Glomerular endothelial cell (primary cell): ENCODE results near the gene SH3RF1. TPM values are rescaled to one million over a fixed set of nuclear protein-coding genes. Genes with fewer than 3 reads are reported as not detected.
A peak's percentile ranks its signal among the peaks of the same experiment; 100 is the strongest.

Experiments used
- DNase-seq: peaks from one replicate; pipeline ENCODE4 v3.0.0-alpha.2; 2011; ENCODE audit warnings: low read depth, low spot score; ENCODE audit errors: extremely low read depth
- total RNA-seq: library from RNA; depleted of rRNA; stranded (reverse); fragments of >200 nt; gene quantifications from 2 replicates; pipeline ENCODE4 v1.2.3, GENCODE V29; 2015

SH3RF1 gene
- total RNA-seq, 1 donor from 2014 or later = 21.2 TPM

DNA sequence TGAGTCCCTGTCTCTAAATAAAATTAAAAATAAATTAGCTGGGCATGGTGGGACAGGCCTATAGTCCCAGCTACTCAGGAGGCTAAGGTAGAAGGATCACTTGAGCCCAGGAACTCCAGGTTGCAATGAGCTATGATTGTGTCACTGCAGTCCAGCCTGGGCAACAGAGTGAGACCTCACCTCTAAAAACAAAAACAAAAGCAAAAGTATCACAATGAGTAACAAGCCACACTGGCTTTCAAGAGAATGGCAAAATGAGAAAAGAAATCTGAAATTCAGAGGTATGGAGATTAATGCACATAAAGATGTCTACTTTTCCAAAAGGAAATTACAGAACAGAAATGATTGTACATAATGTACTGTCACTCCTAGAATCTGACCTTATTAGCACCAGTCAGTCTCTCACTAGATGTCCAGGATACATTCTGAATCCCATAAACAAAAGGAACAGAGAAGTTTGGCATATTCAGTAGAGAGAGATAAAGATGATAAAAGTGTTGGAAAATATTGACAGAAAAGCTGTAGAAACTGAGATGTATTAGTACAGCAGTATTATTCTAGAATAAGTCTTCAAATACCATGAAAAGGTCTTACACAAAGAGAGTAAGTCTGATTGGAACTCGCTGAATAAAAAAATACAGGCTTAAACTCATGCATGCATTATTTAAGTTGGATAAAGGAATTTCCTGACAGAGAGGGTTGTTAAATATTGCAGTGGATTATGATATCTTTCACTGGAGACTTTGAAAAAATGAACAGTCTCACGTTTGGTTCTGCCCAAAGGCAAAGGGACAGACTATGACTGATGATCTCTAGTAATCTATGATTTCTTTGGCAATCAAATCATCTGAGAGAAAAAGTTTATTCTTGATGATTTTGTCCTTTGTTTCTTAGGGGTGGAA is 102.5 kb downstream of the SH3RF1 start:
- no peak for DNase-seq

DNA sequence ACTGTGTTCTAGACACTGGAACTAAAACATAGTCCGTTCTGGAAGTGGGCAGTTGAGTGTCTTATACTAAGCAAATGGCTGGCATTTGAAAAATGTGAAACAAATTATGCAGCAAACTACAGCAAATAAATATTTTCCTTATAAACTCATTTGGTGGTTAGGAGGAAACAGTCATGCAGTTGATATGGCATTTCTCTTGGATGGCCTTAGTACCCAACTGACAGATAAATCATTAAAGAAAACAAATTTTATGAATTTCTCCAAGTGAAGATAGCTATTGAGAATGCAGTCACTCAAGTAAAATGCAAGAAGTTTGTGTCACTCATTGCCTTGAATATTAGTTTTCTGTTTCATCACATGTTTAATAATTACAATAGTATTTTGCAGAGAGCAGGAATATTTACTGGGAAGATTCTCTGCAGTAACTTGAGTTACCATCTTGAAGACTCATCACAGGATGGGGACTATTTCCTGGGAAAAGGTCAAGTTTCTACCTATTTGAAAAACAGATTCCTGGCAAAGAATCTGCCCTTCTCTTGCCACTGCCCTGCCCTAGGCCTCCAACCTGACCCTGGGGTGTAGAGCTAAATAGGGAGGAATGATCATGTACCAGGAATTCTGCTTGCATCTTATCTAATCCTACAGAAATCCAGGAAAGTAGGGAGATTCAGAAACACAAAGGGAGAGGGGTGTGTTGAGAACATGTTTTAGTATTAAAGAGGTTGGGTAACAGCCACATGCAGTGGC is 105.9 kb downstream of the SH3RF1 start:
- no peak for DNase-seq

DNA sequence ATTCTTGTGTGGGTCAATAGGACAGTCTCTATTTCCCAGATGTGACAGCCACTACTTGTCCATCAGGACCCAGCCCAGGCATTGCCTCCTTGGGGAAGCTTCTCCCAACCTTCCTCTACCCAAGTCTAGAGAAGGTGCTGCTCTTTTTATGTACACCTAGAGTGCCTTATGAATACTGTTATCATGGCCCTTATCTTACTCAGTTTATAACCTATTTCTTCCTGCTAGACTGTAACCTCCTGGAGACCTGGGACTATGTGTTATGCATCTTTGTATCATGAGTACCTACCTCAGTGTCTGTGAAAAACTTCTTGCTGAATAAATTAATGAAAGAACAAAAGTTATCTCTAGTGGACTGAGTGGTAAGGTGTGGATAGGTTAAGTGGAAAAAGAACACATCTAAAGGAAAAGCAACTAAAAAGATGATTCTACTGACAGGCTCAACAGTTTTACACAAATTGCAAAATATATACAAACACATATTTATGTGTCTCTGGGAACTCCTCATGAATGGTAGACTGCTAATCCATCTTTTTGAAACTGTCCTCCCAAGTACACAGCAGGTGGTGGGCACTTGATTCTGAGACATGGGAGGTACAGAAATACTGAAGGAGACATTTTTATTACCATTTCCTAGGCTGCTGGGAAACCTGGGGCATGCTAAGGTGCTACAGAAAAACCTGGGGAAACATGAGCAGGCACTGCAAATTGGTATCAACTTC is 106.6 kb downstream of the SH3RF1 start:
- DNase-seq = no peak

DNA sequence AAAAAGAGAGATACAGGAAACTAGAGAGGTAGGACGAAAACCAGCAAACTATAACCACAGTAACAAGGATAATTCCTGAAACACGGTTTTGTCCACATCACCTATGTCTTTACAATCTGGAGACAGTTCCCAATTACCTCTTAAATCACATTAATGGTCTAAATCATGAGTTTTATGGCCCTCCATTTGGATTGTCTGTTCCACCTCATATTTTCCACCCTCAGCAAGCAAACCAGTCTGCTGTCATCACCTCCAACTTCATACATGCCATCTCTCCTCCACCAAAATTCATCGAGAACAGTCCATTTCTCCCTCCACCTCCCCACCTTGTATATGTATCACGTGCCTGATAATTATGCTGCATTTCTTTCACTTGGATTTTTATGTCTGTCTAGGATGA is 107.3 kb downstream of the SH3RF1 start:
- no peak for DNase-seq

DNA sequence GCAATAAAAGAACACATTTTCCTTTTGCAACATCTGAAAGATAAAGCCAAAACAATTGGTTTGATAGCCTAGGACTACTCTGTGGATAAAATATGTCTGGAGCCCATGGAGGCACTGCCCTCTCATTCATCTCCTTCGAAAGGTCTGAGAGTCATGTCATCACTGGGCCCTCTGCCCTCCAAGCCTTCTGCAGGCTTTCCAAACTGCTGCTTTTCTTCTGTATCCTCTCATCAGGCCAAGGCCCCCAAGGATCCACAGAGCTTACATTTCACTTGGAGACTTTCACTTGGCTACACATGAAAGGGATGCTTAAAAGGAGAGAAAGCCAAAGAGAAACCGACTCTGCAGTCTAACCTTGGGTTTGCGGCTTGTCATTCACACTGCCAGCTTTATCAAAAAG is 109.9 kb downstream of the SH3RF1 start:
- no peak for DNase-seq

DNA sequence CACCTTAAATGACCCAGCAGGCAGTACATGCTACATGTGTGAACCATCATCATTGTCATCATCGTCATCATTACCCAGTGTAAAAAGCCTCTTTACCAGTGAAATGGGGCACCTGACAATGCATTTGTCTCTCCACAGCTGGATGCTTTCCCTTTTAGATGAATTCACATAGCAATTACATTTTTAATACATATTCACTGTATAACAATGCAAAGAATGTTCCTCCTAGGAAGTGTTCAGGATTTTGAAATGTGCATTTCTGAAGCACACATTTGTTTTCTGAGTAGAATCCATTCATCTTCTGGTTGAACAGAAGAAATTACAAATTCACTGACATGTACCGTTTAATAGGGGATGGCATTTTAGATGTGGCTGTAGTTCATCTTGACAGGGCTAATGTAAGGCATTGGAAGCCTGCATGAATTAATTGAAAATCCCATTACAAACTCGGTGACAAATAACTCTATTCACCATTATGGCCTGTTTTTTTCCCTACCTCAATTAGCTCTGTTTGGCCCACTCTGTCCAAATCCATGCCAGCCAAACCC is 111.1 kb downstream of the SH3RF1 start:
- no peak for DNase-seq

DNA sequence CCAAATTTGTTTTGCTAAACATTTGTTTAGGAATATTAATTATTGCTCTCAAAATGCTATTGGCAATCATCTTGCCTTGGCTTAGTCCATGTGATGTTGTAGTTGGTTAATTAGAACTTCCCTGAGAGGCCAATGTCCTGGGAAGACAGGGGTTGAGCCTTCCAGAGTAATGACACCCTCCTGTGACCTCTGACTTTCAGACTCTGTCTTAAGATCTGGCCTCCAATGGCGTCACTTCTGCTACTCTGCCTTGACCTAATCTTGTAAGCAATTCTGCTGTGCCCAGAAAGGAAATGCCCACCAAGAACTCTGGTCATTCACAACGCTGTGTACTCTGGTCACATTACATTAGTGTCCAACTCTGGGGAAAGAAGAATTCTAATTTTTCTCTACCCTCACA is 111.9 kb downstream of the SH3RF1 start:
- DNase-seq = no peak

DNA sequence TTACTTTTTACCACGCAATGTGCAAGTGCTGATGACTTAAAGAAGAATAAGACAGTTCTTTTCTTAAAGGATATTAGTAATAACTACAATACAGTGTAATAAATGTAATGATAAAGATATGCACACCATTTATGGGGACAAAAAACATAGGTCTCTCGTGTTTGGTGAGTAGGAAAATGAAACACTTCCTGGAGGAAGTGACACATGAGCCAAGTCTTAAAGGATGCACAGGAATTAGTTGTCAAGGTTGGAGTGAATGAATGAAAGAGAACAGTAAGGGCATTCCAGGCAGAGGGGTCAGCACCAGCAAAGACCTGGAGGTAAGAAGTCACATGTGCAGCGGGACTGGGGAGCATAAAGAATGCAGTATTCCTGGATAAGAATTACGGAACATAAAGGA is 112.7 kb downstream of the SH3RF1 start:
- peak; percentile 68 for DNase-seq

DNA sequence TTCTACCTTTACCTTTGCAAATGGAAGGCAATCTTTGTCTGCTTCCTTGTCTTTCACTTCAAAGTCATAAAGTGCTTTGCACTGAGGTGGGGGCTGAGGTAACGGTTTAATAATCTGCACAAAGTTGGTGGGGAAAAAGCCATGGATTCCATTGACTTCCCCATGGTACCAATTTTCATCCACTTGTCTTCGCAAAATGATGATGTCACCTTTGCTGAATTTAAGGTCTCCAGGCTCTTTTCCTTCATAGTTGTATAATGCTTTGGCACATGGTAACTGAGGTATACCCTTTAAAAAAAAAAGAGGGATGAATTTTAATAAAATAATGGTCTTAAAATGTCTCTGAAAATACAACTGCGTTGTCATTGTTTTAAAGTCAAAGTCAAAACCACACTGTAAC is 114.4 kb downstream of the SH3RF1 start:
- no peak for DNase-seq

DNA sequence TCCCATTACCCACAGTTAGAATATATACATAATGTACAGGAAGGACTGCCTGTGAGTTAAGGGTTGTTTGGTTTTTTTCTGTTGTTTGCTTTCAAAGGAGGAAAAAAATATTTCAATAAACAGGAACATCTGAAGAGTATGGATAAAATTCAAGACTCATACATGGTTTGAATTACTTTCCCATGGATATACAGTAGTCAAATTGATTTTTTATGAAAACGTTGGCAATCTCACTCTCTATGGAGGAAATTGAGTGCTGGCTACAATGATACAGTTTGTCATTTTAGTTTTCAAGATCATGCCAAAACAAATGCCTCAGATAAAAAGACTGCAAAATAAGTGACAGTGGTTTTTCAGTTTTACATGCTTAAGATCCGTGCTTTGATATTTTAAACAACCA is 116.6 kb downstream of the SH3RF1 start:
- no peak for DNase-seq

DNA sequence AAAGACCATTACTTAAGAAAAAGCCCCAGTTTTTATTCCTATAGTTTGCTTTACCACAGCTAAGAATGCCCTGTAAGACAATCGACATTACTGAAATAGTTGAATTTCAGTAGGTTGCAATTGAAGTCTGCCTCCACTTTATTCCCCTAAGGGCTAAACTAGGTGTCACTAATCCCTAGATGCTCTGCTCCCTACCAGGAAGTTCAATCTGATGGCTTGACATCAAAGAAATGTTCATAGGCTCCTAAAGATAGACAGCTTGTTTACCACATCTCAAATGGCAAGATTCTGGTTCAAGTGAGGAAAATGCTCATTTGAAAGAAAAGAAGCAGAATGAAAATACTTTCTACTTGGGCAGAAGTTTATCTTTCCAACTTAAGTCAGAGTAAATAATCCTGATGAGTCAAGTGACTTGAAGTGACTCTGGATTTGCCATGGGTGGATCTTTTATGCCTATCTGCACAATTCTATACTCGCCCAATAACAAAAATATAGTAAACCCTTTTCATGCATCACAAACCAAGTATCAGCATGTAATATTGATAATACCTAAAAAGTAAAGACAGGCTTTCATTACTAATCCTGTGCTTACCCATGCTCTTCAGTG is 117.2 kb downstream of the SH3RF1 start:
- DNase-seq = no peak

DNA sequence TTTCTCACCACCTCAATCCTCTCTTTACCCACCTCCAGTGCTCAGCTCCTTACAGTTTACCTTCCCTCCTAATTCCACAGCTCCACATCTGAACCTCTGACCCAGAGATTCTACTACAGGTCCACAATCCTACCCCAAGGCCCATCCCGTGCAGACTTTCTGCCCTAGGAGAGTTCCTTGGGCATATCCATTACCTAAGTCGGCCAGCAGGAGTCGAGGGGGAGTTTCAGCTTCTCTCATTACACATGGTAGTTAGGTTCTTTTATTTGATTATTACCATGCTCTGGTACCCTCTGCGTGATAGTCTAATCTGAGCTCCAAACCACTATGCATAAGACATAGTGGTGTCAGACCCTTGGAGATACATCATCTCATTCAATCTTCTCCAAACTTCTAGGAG is 117.9 kb downstream of the SH3RF1 start:
- DNase-seq = no peak

DNA sequence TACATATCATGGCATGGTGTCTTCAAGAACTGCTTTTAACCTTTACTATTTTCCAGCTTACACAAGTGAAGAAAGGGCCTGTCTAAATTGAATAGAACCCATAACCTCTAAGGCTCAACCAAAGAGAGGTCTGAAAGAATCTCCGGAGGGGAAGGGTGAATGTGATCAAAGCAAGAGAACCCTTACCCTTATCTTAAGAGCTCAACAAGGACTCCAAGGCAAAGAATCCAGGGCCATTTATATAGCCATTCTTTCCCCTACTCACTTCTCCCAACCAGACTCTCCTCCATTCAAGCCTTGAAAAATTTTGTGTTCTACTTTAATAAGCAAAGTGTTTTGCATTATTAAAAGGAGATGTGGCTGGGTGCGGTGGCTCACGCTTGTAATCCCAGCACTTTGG is 118.7 kb downstream of the SH3RF1 start:
- no peak for DNase-seq

DNA sequence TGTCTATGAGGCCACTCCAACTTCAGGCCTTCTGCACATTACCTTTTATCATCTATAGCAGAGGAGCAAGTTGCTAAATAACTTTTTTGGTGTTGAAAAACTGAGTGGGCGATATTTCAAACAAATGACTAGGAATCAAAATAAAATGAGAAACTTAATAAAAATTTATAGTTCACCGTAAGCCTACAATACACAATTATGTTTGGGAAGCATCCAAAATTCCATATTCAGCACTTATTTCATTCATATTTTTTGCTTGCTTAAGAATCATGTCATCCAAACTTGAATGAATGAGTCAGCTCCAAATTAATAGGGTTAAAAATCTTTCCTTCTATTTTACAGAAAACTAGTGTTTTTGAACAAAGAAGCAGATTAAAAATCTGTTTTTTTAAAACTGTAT is 119.1 kb downstream of the SH3RF1 start:
- DNase-seq = no peak

DNA sequence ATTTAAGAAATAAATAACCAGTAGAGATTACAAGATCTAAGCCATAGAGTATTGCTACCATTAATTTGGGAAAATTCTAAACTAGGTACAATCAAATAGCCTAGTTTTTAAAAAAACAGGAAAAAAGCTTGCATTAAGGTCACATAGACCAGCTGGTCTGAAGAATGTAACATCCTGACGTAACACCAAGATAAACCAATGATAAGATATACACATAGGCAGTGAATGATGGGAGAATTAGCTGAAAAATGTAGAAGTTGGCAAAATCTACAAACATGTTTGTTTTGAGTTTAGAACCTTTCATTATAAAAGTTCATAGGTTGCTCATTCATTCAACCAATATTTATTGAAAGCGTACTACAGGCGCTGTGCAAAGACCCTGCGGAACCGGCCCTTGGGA is 120.0 kb downstream of the SH3RF1 start:
- DNase-seq = no peak

DNA sequence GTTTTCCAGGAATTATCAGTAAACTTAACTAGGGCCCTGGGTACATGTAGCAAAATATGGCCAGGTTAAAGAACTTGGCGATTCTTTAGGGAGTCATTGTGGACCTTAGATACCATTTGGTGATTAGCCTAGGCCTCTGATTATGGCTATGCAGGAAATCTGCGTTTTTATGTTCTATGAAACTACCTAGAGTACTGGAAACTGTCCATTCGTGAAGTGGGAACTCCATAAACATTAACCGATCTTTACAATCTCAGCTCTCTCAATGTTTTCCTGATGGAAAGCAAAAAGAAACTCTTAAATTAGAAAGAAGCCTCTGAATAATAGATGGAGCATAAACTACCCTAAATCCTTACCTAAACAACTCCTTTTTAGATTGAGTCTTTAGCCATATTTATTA is 121.9 kb downstream of the SH3RF1 start:
- no peak for DNase-seq

DNA sequence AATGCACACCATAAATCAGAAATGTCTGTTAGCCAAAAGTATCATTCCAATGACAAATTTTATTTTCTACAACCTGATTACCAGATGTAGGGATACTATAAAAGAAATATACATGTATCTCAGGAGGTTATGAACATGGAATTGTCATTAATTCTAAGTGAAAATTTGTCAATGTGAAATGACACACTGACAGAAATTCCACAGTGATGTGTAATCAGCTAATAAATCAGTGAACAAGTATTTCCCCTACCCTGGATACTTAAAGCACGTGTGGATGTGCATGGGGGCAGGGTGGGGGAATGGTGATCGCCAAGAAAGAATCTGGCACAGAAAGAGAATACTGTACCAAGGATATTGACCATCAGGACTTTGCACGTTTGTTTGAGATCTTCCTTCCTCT is 123.6 kb downstream of the SH3RF1 start:
- DNase-seq = no peak

DNA sequence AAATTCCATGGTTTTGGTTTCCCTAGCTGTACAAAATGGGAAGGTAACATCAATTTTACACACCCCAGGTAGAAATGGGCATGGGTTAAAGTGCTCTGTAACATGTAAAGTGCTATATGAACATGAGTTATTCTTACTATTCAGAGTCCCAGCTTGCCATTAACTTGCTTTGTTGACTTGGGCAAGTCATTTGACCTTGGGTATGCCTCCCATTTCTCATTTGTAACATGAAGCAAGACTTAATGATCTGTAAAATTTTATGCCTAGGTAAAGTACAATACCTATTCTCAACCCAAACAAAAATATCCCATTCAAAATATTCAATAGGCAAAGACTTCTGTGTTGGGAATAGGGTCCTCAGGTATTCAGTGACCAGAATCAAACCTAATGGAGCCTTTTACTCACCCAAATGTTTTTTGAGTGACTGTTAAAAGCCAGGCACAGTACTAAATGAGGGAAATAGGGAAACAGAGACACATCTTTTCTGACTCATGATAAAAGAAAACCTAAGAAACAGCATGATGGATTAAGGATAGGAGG is 126.6 kb downstream of the SH3RF1 start:
- no peak for DNase-seq

DNA sequence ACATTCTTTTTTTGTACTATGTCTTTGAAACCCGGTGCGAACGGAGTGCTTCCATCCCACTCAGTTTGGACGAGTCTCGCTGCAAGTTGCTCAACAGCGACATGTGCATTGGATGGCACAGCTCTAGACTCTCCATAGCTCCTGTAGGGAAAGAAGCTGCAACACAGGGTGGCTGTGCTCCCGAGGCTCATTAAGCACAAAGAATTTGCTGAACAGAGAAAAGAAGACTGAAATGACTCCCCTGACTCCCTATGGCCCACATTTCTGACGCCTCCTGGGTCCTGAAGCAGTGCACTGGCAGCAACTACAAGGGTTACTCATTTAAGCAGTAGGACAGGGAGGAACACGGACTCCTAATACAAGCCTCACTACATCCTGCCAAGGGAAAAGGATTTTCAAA is 127.4 kb downstream of the SH3RF1 start:
- no peak for DNase-seq

DNA sequence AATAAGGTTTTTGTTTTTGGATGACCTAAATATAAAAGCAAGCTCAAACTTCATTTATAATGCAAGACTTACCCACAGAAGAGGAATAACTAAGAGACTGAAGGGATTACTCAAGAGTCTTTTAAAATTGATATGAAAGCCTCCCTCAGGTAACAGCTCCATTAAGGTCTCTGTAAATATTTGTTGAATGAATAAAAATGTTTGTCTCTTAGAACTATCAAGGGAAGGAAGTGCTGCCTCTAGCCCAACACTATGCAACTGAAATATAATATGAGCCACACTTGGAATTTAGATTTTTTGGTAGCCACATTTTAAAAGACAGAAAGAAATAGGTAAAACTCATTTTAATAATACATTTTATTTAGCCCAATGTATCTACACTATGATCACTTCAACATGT is 127.8 kb downstream of the SH3RF1 start:
- no peak for DNase-seq

DNA sequence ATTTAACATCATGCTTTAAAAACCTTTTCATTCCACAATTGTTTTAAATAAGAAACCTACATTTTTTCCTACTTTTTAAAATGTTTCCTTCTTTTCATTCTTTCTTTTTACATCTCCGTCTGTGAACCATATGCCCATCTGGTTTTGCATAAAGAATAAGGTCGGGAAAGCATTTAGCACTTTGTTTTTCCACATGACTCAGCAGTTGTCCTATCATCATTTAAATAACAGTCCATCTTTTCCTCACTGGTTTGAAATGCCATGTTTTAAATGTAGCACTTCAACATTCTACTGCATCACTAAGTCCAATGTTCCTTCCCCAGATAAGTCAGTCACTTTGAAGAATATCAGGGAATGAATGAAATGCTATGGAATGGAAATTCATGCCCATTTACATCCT is 128.4 kb downstream of the SH3RF1 start:
- DNase-seq = no peak
